RWPE2 (cell line): ENCODE results near the gene TP53I13.

Source experiments
- ATAC-seq: fragments of 200-7000 bp; cut with Tn5 transposase; 3 replicates; pipeline ENCODE4 v1.9.1; 2021; ENCODE audit warnings: low read depth
- DNase-seq: peaks from one replicate; pipeline ENCODE4 v3.0.0-alpha.2; 2020; ENCODE audit warnings: low spot score
- H3K27ac ChIP-seq: fragments of 450-650 bp; 2 replicates; pipeline ENCODE4 v1.5.1; 2017; ENCODE audit warnings: mild to moderate bottlenecking; ENCODE audit not compliant: poor library complexity, severe bottlenecking
- H3K27me3 ChIP-seq: fragments of 250-450 bp; sonication (Bioruptor Pico); 2 replicates; pipeline ENCODE4 v1.5.1; 2021; ENCODE audit warnings: mild to moderate bottlenecking, moderate library complexity; ENCODE audit not compliant: insufficient read depth, poor library complexity, severe bottlenecking
- H3K36me3 ChIP-seq: fragments of 250-450 bp; sonication (Bioruptor Pico); 2 replicates; pipeline ENCODE4 v1.5.1; 2020; ENCODE audit warnings: low read depth, mild to moderate bottlenecking, moderate library complexity
- H3K4me1 ChIP-seq: fragments of 250-450 bp; sonication (Bioruptor Pico); 2 replicates; pipeline ENCODE4 v1.5.1; 2021; ENCODE audit warnings: mild to moderate bottlenecking, moderate library complexity; ENCODE audit not compliant: insufficient read depth, poor library complexity, severe bottlenecking
- H3K4me3 ChIP-seq: fragments of 250-450 bp; sonication (Bioruptor Pico); 2 replicates; pipeline ENCODE4 v1.5.1; 2021; ENCODE audit warnings: mild to moderate bottlenecking, moderate library complexity; ENCODE audit not compliant: severe bottlenecking
- H3K9me3 ChIP-seq: fragments of 250-450 bp; sonication (Bioruptor Pico); 2 replicates; pipeline ENCODE4 v1.5.1; 2021; ENCODE audit warnings: mild to moderate bottlenecking, moderate library complexity; ENCODE audit not compliant: severe bottlenecking
- TF ChIP-seq, protein P1 (sequence below): fragments of 450-650 bp; IDR thresholded peaks from one replicate; pipeline ENCODE4 v1.5.1; 2017; ENCODE audit warnings: mild to moderate bottlenecking, moderate library complexity; ENCODE audit not compliant: poor library complexity, severe bottlenecking

The TP53I13 gene

DNA sequence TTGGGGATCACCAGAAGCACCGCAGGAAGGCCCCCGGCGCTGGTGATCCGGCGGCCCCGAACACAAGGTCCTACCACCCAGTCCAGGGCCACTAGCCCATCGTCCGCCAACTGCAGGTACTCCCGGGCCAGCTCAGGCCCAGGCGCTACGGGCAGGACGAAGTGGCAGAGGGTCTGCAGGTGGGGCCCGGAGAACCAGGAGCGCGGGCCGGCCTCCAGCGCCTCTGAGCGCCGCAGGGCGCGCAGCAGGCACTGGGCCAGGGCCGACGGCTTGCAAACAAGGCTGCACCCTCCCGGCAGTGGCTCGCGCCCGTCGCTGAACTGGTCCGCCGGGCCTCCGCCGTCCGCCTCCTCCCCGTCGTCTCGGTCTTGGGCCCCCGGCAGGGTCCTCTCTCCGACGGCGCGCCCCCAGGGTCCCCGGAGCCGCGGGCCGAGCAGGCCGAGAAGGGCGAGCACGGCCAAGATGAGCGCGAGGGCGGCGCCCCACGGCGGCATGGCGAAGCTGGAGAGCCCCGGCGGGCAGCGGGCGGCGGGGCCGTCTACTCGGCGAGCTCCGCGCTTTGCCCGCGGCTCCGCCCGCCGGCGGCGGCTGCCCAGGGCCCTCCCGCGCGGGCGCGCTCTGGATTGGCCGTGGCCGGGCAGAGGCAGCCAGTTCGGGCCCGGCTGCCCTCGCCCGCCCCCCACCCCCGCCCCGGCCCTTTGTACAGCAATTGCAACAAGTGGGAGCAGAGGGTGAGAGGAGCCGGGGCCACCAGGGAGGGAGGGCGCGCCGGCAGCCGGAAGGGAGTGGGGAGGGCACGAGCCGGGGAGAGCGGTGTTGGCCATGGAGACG, 1.8 kb upstream of the TP53I13 start, which contains the start of gene ABHD15:
ABHD15 (minus strand) TSS at position 565 of the 831 bp plus-strand sequence; CDS start at position 494, 71 bp downstream.
- peak; percentile 70 for DNase-seq
- TF ChIP-seq, protein P1, sequence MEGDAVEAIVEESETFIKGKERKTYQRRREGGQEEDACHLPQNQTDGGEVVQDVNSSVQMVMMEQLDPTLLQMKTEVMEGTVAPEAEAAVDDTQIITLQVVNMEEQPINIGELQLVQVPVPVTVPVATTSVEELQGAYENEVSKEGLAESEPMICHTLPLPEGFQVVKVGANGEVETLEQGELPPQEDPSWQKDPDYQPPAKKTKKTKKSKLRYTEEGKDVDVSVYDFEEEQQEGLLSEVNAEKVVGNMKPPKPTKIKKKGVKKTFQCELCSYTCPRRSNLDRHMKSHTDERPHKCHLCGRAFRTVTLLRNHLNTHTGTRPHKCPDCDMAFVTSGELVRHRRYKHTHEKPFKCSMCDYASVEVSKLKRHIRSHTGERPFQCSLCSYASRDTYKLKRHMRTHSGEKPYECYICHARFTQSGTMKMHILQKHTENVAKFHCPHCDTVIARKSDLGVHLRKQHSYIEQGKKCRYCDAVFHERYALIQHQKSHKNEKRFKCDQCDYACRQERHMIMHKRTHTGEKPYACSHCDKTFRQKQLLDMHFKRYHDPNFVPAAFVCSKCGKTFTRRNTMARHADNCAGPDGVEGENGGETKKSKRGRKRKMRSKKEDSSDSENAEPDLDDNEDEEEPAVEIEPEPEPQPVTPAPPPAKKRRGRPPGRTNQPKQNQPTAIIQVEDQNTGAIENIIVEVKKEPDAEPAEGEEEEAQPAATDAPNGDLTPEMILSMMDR: no peak
- Histone ChIP-seq H3K27ac (peak within 1 kb of the TSS; percentile 79), H3K36me3 (no peaks in the 10 kb centered on the region; the same call in 1 of the 2 replicates), H3K9me3 (no peaks in the 10 kb centered on the region), H3K4me1 (peaks cover 3% of the 10 kb centered on the region), H3K27me3 (no peaks in the 10 kb centered on the region), H3K4me3 (peak within 1 kb of the TSS; percentile 53)
- ATAC-seq: peak; percentile 53

DNA sequence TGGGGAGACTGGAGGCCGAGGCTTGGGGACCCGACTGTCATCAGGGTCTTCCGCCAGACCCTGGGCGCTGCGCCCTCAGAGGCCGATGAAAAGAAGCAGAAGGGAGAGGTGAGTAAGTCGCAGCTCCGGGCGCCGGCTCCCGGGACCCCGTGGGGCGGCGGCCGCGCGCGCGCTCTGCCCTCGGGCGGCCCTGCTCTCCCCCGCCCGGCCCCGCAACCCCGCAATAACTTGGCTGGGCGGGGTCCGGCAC, 1.3 kb upstream of the TP53I13 start:
- H3K27ac ChIP-seq: peak overlapping the region; percentile 79
- ATAC-seq: peak; percentile 4

DNA sequence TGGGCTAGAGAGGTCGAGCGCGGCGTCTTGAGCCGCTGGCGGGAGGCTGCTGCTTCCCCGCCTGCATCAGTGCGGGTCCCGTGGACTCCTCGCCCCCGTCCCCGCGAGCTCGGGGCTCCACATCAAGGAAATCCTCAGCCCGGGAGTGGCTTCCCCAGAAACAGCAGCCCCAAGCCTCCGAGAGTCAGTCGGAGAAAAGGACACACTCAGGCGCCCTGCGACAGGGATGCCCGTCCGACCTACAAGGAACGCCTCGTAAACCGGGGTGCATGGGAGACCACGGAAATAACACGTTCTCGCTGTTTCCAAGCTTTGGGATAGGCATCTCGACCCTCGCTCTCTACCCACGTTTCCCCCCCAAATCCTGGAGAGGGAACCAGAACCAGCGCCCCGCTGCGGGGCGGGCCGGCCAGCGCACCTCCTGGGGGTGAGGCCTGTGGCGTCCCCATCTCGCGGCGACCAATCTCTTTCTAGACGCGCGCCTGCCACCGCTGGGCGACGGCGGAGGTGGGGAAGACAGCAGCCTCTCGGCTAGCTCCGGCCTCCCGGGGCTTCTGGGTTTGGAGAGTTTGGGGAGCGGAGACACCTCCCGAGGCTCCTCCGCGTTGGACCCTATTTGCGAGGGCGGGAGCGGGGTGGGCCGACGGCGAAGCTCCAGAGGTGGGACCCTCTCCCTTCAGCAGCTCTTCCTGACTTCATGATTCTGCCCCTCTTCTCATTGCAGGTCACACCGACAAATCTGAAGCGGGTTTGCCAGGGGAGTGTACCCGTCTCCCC, 759 bp upstream of the TP53I13 start:
- TF ChIP-seq, protein P1: peak; percentile 43
- DNase-seq (peak; percentile 75), ATAC-seq (peak; percentile 32)
- no peaks in the 10 kb centered on the region; the same call in 1 of the 2 replicates for H3K36me3 ChIP-seq
- H3K4me3 ChIP-seq: peak overlapping the region; percentile 53
- peaks cover 3% of the 10 kb centered on the region for H3K4me1 ChIP-seq
- H3K27ac ChIP-seq: peak overlapping the region; percentile 79
- no peaks in the 10 kb centered on the region for H3K9me3 ChIP-seq
- no peaks in the 10 kb centered on the region for H3K27me3 ChIP-seq

More for the DNA sequence above, 1.3 kb upstream of the TP53I13 start:
- DNase-seq: no peak
- no peaks in the 10 kb centered on the region for H3K27me3 ChIP-seq
- peaks cover 3% of the 10 kb centered on the region for H3K4me1 ChIP-seq
- no peaks in the 10 kb centered on the region for H3K9me3 ChIP-seq
- H3K4me3 ChIP-seq: peak overlapping the region; percentile 53
- TF ChIP-seq, protein P1: no peak
- H3K36me3 ChIP-seq: no peaks in the 10 kb centered on the region; the same call in 1 of the 2 replicates

DNA sequence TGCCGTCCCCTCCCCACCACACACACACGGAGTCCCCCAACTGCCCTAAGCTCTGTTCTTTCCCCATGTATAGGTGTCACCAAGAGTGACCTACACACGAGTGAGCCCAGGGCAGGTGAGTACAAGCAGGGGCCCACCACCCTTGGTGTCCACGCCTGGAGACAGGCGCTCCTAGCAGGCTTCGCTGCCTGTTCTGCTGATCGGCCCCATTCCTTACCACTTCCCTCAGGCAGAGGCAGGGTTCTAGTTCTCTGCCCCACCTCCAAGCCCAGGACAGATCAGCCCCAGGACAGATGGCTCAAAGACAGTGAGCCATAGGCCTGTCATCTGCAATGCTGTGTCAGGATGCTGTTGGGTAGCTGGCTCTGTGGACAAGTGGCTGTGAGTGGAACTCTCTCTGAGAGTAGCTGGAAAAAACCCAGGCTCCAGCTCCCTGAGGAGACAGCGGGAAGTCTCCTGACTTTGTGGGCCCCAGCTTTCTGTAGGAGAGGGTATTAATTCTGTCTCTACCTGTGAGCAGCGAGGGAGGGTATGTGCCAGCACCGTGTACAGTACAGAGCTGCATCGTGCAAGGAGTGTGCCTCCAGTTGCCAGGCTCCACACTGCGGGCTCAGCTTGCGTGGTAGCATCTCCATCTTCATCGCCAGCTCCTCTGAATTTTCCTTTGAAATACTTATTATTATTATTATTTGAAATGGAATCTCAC, 897 bp downstream of the TP53I13 start:
- Histone ChIP-seq H3K27me3 (no peaks in the 10 kb centered on the region), H3K4me3 (peak overlapping the region; percentile 53), H3K9me3 (no peaks in the 10 kb centered on the region), H3K4me1 (peaks cover 3% of the 10 kb centered on the region), H3K36me3 (peaks cover 11% of the 10 kb centered on the region), H3K27ac (peak overlapping the region; percentile 79)
- DNase-seq (no peak), ATAC-seq (peak; percentile 4)
- TF ChIP-seq, protein P1: no peak
